CD8-positive, alpha-beta memory T cell (primary cell): ENCODE results near the gene VAMP5. TPM values are rescaled to one million over a fixed set of nuclear protein-coding genes. Genes with fewer than 3 reads are reported as not detected.
"Not testable (repeated sequence)": the region's sequence is repeated elsewhere in the genome, so short reads cannot be mapped to it uniquely, and the experiment has no call there.

Experiments used
- CTCF ChIA-PET: fragments of 350-600 bp; sonication (Branson Sonifier 250); formaldehyde crosslinking; loops from one replicate; lab custom pipeline; 2021; ENCODE audit warnings: antibody characterized with exemption; lab: Charles Lee
- POLR2A ChIA-PET: fragments of 350-600 bp; sonication (Branson Sonifier 250); formaldehyde crosslinking; loops from one replicate; lab custom pipeline; 2021; ENCODE audit warnings: antibody characterized with exemption; lab: Charles Lee
- DNase-seq, 5 donors: peaks; one replicate each; pipeline versions ENCODE4 v3.0.0 to v3.0.0-alpha.2; 2020 to 2022; ENCODE audit warnings: mixed read lengths in 1 of 5
- H3K27ac ChIP-seq: one replicate; pipeline ENCODE4 v1.7.0; 2013; ENCODE audit warnings: low read depth, mild to moderate bottlenecking, low read length, moderate library complexity
- H3K27me3 ChIP-seq: 2 replicates; pipeline ENCODE4 v1.7.0; 2013; ENCODE audit warnings: low read length, mild to moderate bottlenecking; ENCODE audit not compliant: insufficient read depth, poor library complexity, severe bottlenecking
- H3K36me3 ChIP-seq: 2 replicates; pipeline ENCODE4 v1.7.0; 2013; ENCODE audit warnings: mild to moderate bottlenecking, low read length, moderate library complexity; ENCODE audit not compliant: insufficient read depth
- H3K4me1 ChIP-seq: 2 replicates; pipeline ENCODE4 v1.7.0; 2013; ENCODE audit warnings: mild to moderate bottlenecking, low read length, moderate library complexity; ENCODE audit not compliant: insufficient read depth
- H3K4me3 ChIP-seq: 2 replicates; pipeline ENCODE4 v1.7.0; 2013; ENCODE audit warnings: mild to moderate bottlenecking, low read length
- H3K9me3 ChIP-seq: 2 replicates; pipeline ENCODE4 v1.7.0; 2013; ENCODE audit warnings: mild to moderate bottlenecking, low read length
- H3K27ac Mint-ChIP-seq, 8 donors: one replicate each; pipeline ENCODE4 v1.8.0; 2020 to 2021; ENCODE audit warnings: mixed read lengths in 8 of 8, mild to moderate bottlenecking in 6 of 8, inconsistent platforms in 3 of 8, moderate library complexity in 3 of 8
- H3K27me3 Mint-ChIP-seq, 2 donors: one replicate each; pipeline ENCODE4 v1.8.0; 2020 to 2021; ENCODE audit warnings: mixed read lengths in 2 of 2, mild to moderate bottlenecking in 1 of 2, moderate library complexity in 1 of 2
- H3K36me3 Mint-ChIP-seq, 3 donors: one replicate each; pipeline ENCODE4 v1.8.0; 2020 to 2021; ENCODE audit warnings: mixed read lengths in 3 of 3, inconsistent platforms in 1 of 3, mild to moderate bottlenecking in 1 of 3
- H3K4me1 Mint-ChIP-seq, 3 donors: one replicate each; pipeline ENCODE4 v1.8.0; 2020 to 2021; ENCODE audit warnings: mixed read lengths in 3 of 3, inconsistent platforms in 1 of 3, mild to moderate bottlenecking in 1 of 3
- H3K4me3 Mint-ChIP-seq, 7 donors: one replicate each; pipeline ENCODE4 v1.8.0; 2020 to 2021; ENCODE audit warnings: mixed read lengths in 7 of 7, mild to moderate bottlenecking in 6 of 7, moderate library complexity in 4 of 7, inconsistent platforms in 2 of 7
- H3K9me3 Mint-ChIP-seq, 5 donors: one replicate each; pipeline ENCODE4 v1.8.0; 2020 to 2022; ENCODE audit warnings: mixed read lengths in 5 of 5, mild to moderate bottlenecking in 3 of 5, moderate library complexity in 2 of 5, inconsistent platforms in 1 of 5
- polyA plus RNA-seq: library from polyadenylated mRNA; unstranded; fragments of 300-500 nt; fragmentation: Illumina TruSeq; gene quantifications from one replicate; pipeline ENCODE4 v1.2.3, GENCODE V29; 2021
- total RNA-seq, 2 experiments: library from RNA; stranded (reverse); gene quantifications; one replicate each; pipeline ENCODE4 v1.2.3, GENCODE V29; 2021

The VAMP5 gene
- total and polyA plus RNA-seq, 3 experiments from 2014 or later, result 26.4 to 151 (median 28.0) TPM

DNA sequence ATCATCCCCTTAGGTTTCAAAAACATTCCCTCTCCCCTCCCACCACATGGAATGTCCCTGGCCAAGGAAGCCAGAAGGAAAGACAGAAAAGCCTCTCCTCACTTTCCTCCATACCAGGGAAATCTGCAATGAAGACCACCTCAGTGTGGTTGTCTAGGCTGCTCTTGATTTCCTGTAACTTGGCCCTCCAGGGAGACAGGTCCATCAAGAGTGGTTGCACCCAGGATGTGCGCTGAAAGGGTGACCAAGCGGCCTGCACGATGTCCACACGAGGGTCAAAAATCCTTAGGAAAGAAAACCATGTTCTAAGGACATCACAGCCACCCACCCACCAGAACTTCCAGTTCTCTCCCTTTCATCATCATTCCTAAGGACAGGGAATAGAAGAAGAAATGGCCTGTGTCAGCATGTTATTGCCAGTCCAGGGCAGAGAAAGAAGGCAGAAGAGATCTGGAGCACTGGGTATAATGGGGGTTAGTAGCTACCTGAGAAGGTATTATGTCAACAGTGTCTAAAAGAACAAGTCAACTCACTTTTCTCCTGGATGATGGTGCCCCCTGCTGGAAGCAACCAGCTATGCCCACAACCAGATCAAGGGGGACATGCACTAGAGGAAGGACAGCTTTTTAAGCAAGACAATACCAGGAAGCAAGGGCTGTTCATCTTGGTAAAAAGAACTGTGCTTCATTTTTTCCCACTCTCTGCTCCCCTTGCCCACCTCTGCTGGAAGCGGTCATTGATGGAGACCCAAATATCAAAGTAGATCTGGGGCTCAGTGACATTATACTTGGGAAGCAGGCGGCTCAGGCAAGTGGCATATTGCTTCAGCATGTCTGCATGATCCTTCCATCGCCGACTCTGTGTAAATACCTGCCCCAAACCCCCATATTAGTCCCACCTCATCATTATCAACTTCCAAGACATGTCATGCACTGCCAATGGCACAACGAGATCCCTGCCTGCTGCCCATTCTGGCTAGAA, 32.2 kb upstream of the VAMP5 start:
- H3K36me3 Mint-ChIP-seq, result peaks cover 0 to 86% (median 12%) of the 10 kb centered on the region in 3 donors
- no peaks in the 10 kb centered on the region for H3K9me3 ChIP-seq
- DNase-seq, result peak; percentile 79 to 91 (median 84)
- H3K27ac ChIP-seq, result no peak overlapping the region
- no peaks in the 10 kb centered on the region for H3K9me3 Mint-ChIP-seq
- no peaks in the 10 kb centered on the region for H3K27me3 Mint-ChIP-seq
- no peaks in the 10 kb centered on the region for H3K27me3 ChIP-seq
- no peak overlapping the region for H3K4me3 ChIP-seq
- POLR2A ChIA-PET, result interaction anchor here (0.6 to 4.3 kb wide), 6 partner anchors 9 to 204 kb away, joined by 4 to 24 read pairs (median 6); partner anchors contain the start of genes ELMOD3, GGCX, MAT2A and RETSAT
- H3K4me1 ChIP-seq, result no peaks in the 10 kb centered on the region
- peak overlapping the region in 5 of 8 donors; percentile 11 to 61 (median 23) for H3K27ac Mint-ChIP-seq
- H3K4me3 Mint-ChIP-seq, result peak overlapping the region in 1 of 7 donors; percentile 1
- H3K4me1 Mint-ChIP-seq, result peaks cover 3 to 6% (median 5%) of the 10 kb centered on the region in 3 donors
- H3K36me3 ChIP-seq, result peaks cover 33% of the 10 kb centered on the region
- CTCF ChIA-PET, result interaction anchor here (0.6 to 14.9 kb wide), 31 partner anchors 9 to 286 kb away, joined by 3 to 327 read pairs (median 4); partner anchors contain the start of genes C2orf68, ELMOD3, GGCX and MAT2A

DNA sequence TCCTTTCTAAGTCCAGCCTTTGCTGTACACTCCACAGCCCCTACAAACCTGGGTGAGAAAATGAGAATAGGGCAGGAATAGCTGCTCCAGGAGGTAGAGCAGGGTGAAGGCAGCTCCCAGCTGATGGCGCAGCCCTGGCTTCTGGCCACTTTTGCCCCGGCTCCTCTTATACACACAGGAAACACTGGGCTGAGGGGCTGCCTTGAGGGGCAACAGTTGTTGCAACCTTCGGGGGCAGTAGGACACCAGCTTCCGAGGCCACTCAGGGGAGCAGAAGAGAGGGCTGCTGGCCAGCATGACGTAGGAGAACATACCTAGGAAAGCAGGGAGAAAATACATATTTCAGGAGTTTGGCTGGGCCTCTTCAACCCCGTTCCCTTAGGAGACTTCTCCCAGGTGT, 31.0 kb upstream of the VAMP5 start:
- CTCF ChIA-PET, result interaction anchor here (0.8 to 14.9 kb wide), 4 partner anchors 112 to 145 kb away, joined by 3 to 327 read pairs (median 8); partner anchors contain the start of gene SH2D6
- Mint-ChIP-seq H3K4me3 (no peak overlapping the region), H3K27me3 (no peaks in the 10 kb centered on the region), H3K4me1 (peaks cover 5 to 6% (median 6%) of the 10 kb centered on the region in 3 donors), H3K9me3 (no peaks in the 10 kb centered on the region), H3K36me3 (peaks cover 0 to 89% (median 16%) of the 10 kb centered on the region in 3 donors), H3K27ac (no peak overlapping the region)
- H3K27ac ChIP-seq, result no peak overlapping the region
- H3K4me3 ChIP-seq, result no peak overlapping the region
- no peaks in the 10 kb centered on the region for H3K4me1 ChIP-seq
- DNase-seq, result no peak
- POLR2A ChIA-PET, result interaction anchor here (4.3 kb wide), 1 partner anchor 133 kb away, joined by 24 read pairs; the partner anchor contains the start of gene SH2D6
- no peaks in the 10 kb centered on the region for H3K27me3 ChIP-seq
- H3K36me3 ChIP-seq, result peaks cover 33% of the 10 kb centered on the region
- H3K9me3 ChIP-seq, result no peaks in the 10 kb centered on the region

DNA sequence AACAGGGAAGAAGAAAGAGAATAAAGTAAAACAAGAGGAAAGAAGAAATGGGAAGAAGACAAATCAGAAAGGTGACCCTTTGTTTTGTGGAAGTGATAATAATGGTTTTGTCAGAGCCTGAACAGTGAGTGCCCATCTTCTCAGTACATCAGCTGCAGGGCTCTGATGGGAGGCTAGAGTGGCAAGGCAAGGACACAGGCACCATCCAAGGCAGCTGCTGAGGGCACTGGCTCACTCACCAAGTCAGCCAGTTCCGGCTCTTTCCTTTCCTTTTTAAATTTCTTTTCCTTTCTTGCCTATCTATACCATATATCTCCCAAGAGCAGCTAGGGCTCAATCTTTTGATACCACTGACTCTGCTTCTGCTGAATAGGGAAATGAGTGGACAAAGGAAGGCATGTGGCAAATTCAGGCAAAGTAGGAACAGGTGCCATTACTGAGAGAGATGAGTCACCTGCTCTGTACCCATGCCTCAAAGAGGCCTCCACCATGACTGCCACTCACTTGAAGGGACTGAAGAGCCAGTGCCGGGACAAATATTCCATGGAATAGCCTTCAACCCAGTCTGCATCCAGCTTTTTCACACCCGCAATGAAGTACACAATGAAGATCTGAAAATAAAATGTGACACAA, 29.1 kb upstream of the VAMP5 start:
- Mint-ChIP-seq H3K9me3 (no peaks in the 10 kb centered on the region), H3K27ac (peak overlapping the region in 1 of 8 donors; percentile 33), H3K4me3 (no peak overlapping the region), H3K27me3 (no peaks in the 10 kb centered on the region), H3K36me3 (peaks cover 0 to 81% (median 14%) of the 10 kb centered on the region in 3 donors), H3K4me1 (peaks cover 18 to 19% (median 19%) of the 10 kb centered on the region in 3 donors)
- Histone ChIP-seq H3K4me1 (peaks cover 3% of the 10 kb centered on the region), H3K27me3 (no peaks in the 10 kb centered on the region), H3K9me3 (no peaks in the 10 kb centered on the region), H3K27ac (no peak overlapping the region), H3K4me3 (no peak overlapping the region), H3K36me3 (peaks cover 30% of the 10 kb centered on the region)
- ChIA-PET POLR2A (interaction anchor here (4.3 kb wide), 1 partner anchor 135 kb away, joined by 24 read pairs; the partner anchor contains the start of gene SH2D6), CTCF (interaction anchor here (1.2 to 14.9 kb wide), 3 partner anchors 17 to 138 kb away, joined by 3 to 327 read pairs (median 3); partner anchors contain the start of genes MAT2A and SH2D6)
- DNase-seq, result no peak

DNA sequence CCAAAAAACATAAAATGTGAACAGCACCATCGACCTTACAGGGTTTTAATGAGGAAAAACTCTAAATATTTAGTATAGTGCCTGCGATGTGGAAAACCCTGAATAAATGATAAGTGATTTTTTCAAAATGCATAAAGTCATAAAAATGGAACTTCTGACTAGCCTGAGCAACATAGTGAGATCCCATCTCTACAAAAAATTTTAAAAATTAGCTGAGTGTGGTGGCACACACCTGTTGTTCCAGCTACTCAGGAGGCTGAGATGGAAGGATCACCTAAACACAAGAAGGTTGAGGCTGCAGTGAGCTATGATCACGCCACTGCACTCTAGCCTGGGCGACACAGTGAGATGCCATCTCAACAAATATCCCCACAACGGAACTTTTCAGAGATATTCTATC, 27.1 kb upstream of the VAMP5 start:
- peaks cover 12% of the 10 kb centered on the region for H3K36me3 ChIP-seq
- H3K27me3 ChIP-seq, result no peaks in the 10 kb centered on the region
- H3K27ac ChIP-seq, result no peak overlapping the region
- peaks cover 12% of the 10 kb centered on the region for H3K4me1 ChIP-seq
- Mint-ChIP-seq H3K36me3 (peaks cover 0 to 67% (median 11%) of the 10 kb centered on the region in 3 donors), H3K27me3 (no peaks in the 10 kb centered on the region), H3K4me3 (no peak overlapping the region), H3K9me3 (no peaks in the 10 kb centered on the region), H3K4me1 (peaks cover 28 to 32% (median 29%) of the 10 kb centered on the region in 3 donors), H3K27ac (no peak overlapping the region)
- ChIA-PET POLR2A (no interaction called here), CTCF (interaction anchor here (1.7 to 14.9 kb wide), 2 partner anchors 140 to 169 kb away, joined by 6 to 327 read pairs; partner anchors contain the start of gene SH2D6)
- no peak overlapping the region for H3K4me3 ChIP-seq
- H3K9me3 ChIP-seq, result no peaks in the 10 kb centered on the region
- no peak for DNase-seq

DNA sequence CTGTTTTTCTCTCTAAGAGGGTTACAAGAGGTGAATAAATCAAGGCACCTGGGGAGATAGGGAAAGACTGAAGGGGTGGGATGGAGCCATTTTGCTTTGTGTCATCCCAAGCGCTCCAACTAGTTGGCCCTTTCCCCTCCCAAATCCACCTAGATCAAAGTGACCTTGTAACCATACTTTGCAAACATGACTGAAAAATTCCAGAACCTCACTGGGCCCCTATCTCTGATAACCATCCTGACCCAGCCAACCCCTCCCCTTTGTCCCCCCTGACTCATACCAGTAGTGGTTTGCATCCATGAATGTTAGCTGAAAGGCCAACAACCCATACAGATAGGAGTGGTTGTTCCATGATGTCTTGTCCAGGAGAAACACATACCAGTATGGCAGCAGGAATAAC, 26.1 kb upstream of the VAMP5 start:
- Mint-ChIP-seq H3K4me3 (peak overlapping the region in 1 of 7 donors; percentile 64), H3K36me3 (peaks cover 0 to 56% (median 10%) of the 10 kb centered on the region in 3 donors), H3K9me3 (no peaks in the 10 kb centered on the region), H3K4me1 (peaks cover 27 to 30% (median 29%) of the 10 kb centered on the region in 3 donors), H3K27me3 (no peaks in the 10 kb centered on the region), H3K27ac (peak overlapping the region in 2 of 8 donors; percentile 53 to 74)
- Histone ChIP-seq H3K27ac (no peak overlapping the region), H3K4me1 (peaks cover 12% of the 10 kb centered on the region), H3K9me3 (no peaks in the 10 kb centered on the region), H3K4me3 (no peak overlapping the region), H3K36me3 (peaks cover 2% of the 10 kb centered on the region), H3K27me3 (no peaks in the 10 kb centered on the region)
- DNase-seq, result no peak
- CTCF ChIA-PET, result interaction anchor here (14.9 kb wide), 1 partner anchor 141 kb away, joined by 327 read pairs; the partner anchor contains the start of gene SH2D6
- POLR2A ChIA-PET, result no interaction called here

DNA sequence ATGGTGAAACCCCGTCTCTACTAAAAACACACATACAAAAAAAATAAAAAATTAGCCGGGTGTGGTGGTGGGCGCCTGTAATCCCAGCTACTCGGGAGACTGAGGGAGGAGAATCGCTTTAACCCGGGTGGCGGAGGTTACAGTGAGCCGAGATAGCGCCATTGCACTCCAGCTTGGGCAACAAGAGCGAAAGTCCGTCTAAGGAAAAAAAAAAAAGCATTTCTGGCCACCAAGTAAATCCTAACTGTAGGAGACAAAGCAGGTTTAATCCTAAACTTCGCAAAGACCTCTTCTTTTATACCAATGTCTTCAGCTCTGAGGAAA, 23.9 kb upstream of the VAMP5 start:
- Mint-ChIP-seq H3K4me3 (peak overlapping the region; percentile 95 to 98 (median 97)), H3K4me1 (peaks cover 27 to 31% (median 30%) of the 10 kb centered on the region in 3 donors), H3K27ac (peak overlapping the region; percentile 89 to 98 (median 96)), H3K36me3 (peaks cover 0 to 37% (median 5%) of the 10 kb centered on the region in 3 donors)
- not testable (repeated sequence) for H3K27me3 Mint-ChIP-seq, H3K27me3 ChIP-seq, H3K36me3 ChIP-seq, H3K9me3 ChIP-seq, H3K27ac ChIP-seq, H3K9me3 Mint-ChIP-seq, DNase-seq
- Histone ChIP-seq H3K4me1 (peaks cover 12% of the 10 kb centered on the region), H3K4me3 (peak overlapping the region; percentile 87)
- ChIA-PET POLR2A (interaction anchor here (0.7 to 2.4 kb wide), 5 partner anchors 15 to 142 kb away, joined by 3 to 13 read pairs (median 5); partner anchors contain the start of genes MAT2A, RNF181 and USP39), CTCF (interaction anchor here (0.7 to 14.9 kb wide), 3 partner anchors 8 to 208 kb away, joined by 3 to 327 read pairs (median 10); partner anchors contain the start of gene SH2D6)

DNA sequence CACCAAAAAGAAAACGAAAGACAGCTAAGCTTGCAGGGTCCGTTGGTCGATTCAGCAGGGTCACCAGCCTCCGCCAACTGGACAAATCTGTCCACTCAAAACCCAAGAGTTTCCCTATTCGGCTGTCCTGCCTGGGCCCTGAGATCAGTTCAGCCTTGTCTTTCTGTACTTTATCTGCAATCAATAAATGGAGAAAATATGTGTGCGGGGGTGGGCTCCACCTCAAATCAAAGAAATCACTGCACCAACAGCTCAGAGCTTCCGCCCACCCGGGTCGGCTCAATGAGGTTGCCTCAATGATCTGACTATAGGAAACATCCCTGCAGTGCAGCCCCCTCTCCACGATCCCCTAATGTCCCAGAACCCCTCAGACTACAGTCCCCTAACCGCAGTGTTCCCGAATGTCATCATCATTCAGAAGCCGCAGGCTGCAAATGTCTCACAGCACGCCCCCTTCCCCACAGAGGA, 23.4 kb upstream of the VAMP5 start:
- ChIA-PET CTCF (interaction anchor here (0.7 to 14.9 kb wide), 5 partner anchors 9 to 208 kb away, joined by 3 to 327 read pairs (median 3); partner anchors contain the start of gene SH2D6), POLR2A (interaction anchor here (0.7 to 2.4 kb wide), 7 partner anchors 10 to 142 kb away, joined by 3 to 13 read pairs (median 5); partner anchors contain the start of genes MAT2A, RNF181, SH2D6 and USP39)
- Mint-ChIP-seq H3K4me3 (peak overlapping the region; percentile 95 to 98 (median 97)), H3K27me3 (no peaks in the 10 kb centered on the region), H3K36me3 (peaks cover 0 to 33% (median 4%) of the 10 kb centered on the region in 3 donors), H3K4me1 (peaks cover 27 to 31% (median 30%) of the 10 kb centered on the region in 3 donors), H3K27ac (peak overlapping the region; percentile 90 to 98 (median 96)), H3K9me3 (no peaks in the 10 kb centered on the region)
- Histone ChIP-seq H3K4me1 (peaks cover 12% of the 10 kb centered on the region), H3K4me3 (peak overlapping the region; percentile 87), H3K9me3 (no peaks in the 10 kb centered on the region), H3K36me3 (no peaks in the 10 kb centered on the region), H3K27me3 (no peaks in the 10 kb centered on the region), H3K27ac (peak overlapping the region; percentile 88)
- DNase-seq, result no peak
